ENCODE measurements around the gene TRIM71. TPM values are rescaled to one million over a fixed set of nuclear protein-coding genes. Genes with fewer than 3 reads are reported as not detected.
"Not testable (repeated sequence)": the region's sequence is repeated elsewhere in the genome, so short reads cannot be mapped to it uniquely, and the experiment has no call there.

The TRIM71 gene
- total RNA-seq, 2 experiments from 2014 or later: 0.04 to 0.06 TPM

GRCh38 chr3:32840086-32840841 lies 22.5 kb downstream of the TRIM71 start:
- ChIA-PET POLR2A (no interaction called here), CTCF (no interaction called here)

DNA sequence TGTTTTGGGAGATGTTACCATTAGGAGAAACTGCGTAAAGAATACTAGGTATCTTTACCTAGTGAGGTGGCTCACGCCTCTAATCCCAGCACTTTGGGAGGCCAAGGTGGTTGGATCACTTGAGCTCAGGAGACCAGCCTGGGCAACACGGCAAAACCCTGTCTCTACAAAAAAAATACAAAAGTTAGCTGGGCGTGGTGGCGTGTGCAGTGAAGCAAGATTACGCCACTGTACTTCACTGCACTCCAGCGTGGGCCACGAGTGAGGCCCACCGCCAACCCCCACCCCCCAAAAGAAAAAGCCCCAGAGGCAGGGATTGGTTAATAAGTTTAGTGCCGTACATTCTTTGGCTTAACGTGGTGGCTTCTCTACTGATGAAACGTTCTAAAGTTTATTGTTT lies 23.5 kb downstream of the TRIM71 start:
- CTCF ChIA-PET: no interaction called here
- POLR2A ChIA-PET: no interaction called here

GRCh38 chr3:32841867-32842470 lies 24.2 kb downstream of the TRIM71 start:
- ChIA-PET POLR2A (no interaction called here), CTCF (no interaction called here)

GRCh38 chr3:32842531-32842931 lies 24.7 kb downstream of the TRIM71 start:
- ChIA-PET POLR2A (no interaction called here), CTCF (no interaction called here)

GRCh38 chr3:32842987-32843386 lies 25.2 kb downstream of the TRIM71 start:
- POLR2A ChIA-PET: no interaction called here
- CTCF ChIA-PET: no interaction called here

- ChIA-PET POLR2A (no interaction called here), CTCF (no interaction called here)
Observed at GRCh38 chr3:32843510-32844321, 25.9 kb downstream of the TRIM71 start.

- ChIA-PET CTCF (no interaction called here), POLR2A (no interaction called here)
Observed at GRCh38 chr3:32844322-32844654, 26.5 kb downstream of the TRIM71 start.

DNA sequence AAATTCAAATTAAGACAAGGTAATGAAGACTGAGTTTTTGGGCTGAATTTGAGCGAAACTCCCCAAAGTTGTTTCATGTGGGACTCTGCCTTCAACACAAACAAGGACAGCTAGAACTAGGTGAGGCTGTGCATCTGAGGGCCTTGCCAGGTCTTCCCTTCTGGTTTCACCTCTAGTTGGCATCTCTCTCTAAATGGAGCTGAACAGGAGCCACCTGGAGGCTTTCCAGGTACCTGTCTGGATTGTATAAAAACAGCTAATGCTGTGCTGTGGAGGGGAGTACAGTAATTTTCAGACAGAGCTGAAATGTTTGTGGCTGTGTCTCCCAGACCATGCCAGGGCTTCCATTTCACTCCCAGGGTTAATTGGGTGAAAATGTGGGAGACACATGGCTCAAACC lies 27.1 kb downstream of the TRIM71 start:
- ChIA-PET CTCF (no interaction called here), POLR2A (no interaction called here)

GRCh38 chr3:32845546-32845945 lies 27.7 kb downstream of the TRIM71 start:
- CTCF ChIA-PET: not testable (repeated sequence)

GRCh38 chr3:32847045-32847444 lies 29.2 kb downstream of the TRIM71 start:
- CTCF ChIA-PET, POLR2A ChIA-PET: not testable (repeated sequence)

More at GRCh38 chr3:32845546-32845945, 27.7 kb downstream of the TRIM71 start:
- POLR2A ChIA-PET: not testable (repeated sequence)

- POLR2A ChIA-PET: no interaction called here
- CTCF ChIA-PET: no interaction called here
Observed at GRCh38 chr3:32847528-32847927, 29.7 kb downstream of the TRIM71 start.

GRCh38 chr3:32848215-32848614 lies 30.4 kb downstream of the TRIM71 start:
- CTCF ChIA-PET: no interaction called here
- POLR2A ChIA-PET: interaction anchor here (0.7 kb wide), 1 partner anchor 1170 kb away, joined by 3 read pairs; no protein-coding TSS in a partner anchor

GRCh38 chr3:32849046-32849445 lies 31.2 kb downstream of the TRIM71 start:
- CTCF ChIA-PET: no interaction called here
- POLR2A ChIA-PET: interaction anchor here (0.7 kb wide), 1 partner anchor 1169 kb away, joined by 3 read pairs; no protein-coding TSS in a partner anchor

- CTCF ChIA-PET: no interaction called here
- POLR2A ChIA-PET: no interaction called here
Observed at GRCh38 chr3:32850226-32850625, 32.4 kb downstream of the TRIM71 start.

DNA sequence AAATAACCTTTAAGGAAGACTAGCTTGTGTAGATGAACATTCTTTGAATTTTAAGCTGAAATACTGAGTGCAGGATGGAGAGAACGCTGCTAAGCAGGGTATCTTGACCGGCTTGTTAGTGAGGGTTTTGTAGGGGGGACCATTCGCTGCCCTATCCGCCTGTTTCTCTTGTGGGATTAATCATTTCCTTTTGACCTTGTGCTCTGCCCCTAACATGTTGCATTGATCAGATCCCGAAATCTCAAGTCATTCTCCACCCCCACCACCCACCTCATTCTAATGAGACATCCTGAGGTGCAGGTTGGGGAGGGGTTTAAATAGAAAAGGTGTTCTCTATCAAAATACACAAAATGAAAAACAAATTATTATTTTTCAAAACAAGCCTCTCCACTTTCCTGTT lies 32.8 kb downstream of the TRIM71 start:
- ChIA-PET CTCF (no interaction called here), POLR2A (no interaction called here)

DNA sequence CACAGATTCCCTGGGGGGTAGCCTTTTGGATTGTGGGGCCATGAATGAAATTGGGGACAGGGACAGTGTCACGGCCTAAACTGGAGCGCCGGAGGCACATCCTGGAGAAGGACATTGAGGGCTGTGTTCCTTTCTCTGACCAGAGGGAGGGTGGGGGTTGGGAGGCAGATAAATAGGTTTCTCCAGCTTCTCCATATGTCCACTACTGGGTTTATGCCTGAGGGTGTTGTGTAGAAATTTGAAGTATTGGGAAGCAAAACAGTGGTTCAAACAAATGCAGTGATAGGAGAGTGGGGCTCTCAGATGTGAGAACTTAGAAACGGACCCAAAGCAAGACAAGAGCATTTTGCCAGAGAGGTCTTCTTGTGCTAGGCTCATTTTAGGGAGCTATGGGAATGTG lies 34.3 kb downstream of the TRIM71 start:
- ChIA-PET POLR2A (no interaction called here), CTCF (interaction anchor here (0.6 kb wide), 1 partner anchor 50 kb away, joined by 5 read pairs; no protein-coding TSS in a partner anchor)

DNA sequence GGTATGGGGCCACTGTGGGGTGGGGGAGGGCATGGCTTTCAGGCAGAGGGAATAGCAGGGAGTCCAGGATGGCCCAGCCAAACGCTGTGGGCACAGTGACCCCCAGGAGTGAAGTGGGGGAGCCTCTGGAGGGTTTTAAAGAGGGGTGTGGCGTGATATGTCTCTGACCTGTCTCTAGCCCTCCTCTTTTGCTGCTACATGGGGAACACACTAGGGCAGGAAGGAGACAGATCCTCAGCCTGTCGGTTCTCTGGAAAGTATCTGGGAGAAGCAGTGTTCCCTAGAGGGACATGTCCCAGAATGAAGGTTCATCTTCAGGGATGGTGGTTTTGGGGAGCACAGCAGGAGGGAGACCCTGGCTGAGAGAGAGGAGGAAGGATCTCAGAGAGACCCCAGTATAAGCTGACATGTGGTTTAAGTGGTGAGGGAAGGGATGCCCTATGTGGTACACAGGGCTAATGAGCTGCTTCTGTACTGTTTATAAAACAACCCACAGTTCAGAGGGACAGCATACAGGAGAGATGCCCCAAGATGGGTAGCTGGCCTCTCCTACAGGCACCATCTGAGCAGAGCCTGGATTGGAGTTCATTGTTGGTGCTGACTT lies 37.7 kb downstream of the TRIM71 start:
- ChIA-PET CTCF (no interaction called here), POLR2A (no interaction called here)

DNA sequence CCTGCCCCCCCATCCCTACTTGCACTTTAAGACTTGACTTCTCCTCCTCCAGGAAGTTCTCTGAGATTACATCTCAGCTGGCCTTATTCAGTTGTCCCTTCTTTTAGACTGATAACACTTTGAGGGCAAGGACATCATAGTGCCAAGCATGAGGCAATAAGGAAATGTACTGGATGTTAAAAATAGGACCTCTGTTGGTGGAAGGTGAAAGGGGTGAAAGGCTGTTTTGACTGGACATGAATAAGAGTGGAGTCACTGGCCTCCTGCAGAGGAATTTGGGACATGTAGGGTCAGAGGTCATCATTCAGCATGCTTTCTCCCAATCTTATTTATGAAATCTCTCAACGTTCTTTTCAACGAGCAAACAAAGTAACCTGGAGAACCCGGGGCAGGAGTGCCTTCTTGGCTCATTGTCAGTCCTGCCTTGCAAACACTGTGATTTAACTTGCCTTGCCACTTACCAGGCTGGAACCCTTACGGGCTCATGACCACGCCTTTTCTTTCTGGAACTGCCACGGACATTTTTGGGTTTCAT lies 38.6 kb downstream of the TRIM71 start:
- ChIA-PET POLR2A (no interaction called here), CTCF (no interaction called here)

GRCh38 chr3:32856901-32857507 lies 39.2 kb downstream of the TRIM71 start:
- ChIA-PET CTCF (no interaction called here), POLR2A (no interaction called here)

DNA sequence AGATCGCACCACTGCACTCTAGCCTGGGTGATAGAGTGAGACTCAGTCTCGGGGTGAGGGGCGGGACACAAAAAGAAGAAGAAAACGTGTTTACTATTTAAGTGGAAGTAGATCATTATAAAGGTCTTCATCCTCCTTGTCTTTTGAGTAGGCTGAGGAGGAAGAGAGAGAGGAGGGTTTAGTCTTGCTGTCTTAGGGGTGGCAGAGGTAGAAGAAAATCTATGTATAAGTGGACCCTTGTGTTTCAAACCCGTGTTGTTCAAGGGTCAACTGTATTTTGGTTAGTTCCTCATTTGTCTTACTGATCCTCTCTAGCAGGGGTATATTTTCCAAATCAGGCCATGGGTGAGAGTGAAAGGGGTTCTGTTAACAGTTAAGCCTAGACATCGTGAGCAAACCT lies 40.1 kb downstream of the TRIM71 start:
- ChIA-PET POLR2A (no interaction called here), CTCF (no interaction called here)

Measured in activated CD8-positive, alpha-beta memory T cell treated with anti-CD3 and anti-CD28 coated beads for 36 hours (primary cell).